OCI-LY3 (cell line): ENCODE measurements around the gene P4HA2.

ENCODE experiments used
- EZH2phosphoT487 ChIP-seq: fragments of 200-600 bp; shearing (Covaris generic); IDR thresholded peaks from 2 replicates; pipeline ENCODE4 v1.6.1; 2018; ENCODE audit warnings: antibody characterized with exemption, mixed run types, low read depth
- TF ChIP-seq, protein P1 (sequence below): fragments of 200-600, 300-600 bp; sonication (generic); IDR thresholded peaks from 2 replicates; pipeline ENCODE4 v1.5.1; 2014; ENCODE audit warnings: antibody characterized with exemption, low read length, low read depth

DNA sequence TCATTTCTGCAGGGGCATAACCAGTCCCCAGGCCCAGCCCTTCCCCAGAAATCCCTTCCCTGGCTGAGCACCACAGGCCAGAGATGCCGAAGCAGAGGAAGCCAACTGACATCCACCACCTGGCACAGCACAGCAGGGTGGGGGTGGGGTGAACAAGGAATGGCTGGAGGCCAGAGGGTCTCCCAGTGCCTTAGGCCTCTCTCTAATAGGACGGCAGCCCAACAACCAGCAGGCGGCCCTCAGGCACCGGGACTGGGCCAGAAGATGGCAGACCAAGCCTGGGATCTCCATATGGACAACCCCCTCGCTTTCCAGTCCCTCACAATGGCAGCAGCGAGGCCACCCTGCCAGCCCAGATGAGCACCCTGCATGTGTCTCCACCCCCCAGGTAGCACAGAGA lies 43.1 kb upstream of the P4HA2 start:
- TF ChIP-seq EZH2phosphoT487 = no peak
- TF ChIP-seq, protein P1, sequence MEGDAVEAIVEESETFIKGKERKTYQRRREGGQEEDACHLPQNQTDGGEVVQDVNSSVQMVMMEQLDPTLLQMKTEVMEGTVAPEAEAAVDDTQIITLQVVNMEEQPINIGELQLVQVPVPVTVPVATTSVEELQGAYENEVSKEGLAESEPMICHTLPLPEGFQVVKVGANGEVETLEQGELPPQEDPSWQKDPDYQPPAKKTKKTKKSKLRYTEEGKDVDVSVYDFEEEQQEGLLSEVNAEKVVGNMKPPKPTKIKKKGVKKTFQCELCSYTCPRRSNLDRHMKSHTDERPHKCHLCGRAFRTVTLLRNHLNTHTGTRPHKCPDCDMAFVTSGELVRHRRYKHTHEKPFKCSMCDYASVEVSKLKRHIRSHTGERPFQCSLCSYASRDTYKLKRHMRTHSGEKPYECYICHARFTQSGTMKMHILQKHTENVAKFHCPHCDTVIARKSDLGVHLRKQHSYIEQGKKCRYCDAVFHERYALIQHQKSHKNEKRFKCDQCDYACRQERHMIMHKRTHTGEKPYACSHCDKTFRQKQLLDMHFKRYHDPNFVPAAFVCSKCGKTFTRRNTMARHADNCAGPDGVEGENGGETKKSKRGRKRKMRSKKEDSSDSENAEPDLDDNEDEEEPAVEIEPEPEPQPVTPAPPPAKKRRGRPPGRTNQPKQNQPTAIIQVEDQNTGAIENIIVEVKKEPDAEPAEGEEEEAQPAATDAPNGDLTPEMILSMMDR = no peak
